ENCODE data around the gene FAM193A.
A peak's percentile ranks its signal among the peaks of the same experiment; 100 is the strongest.

Gene FAM193A

GRCh38 chr4:2698504-2698903 lies 162.1 kb downstream of the FAM193A start:
- TF ChIP-seq POLR2A (IDR thresholded peaks at IDR 0.05; ENCODE audit: low read length) (no peak), GATA1 (IDR thresholded peaks at IDR 0.05; ENCODE audit: low read depth, low read length) (no peak)
- DNase-seq, result no peak

GRCh38 chr4:2698951-2699505 lies 162.6 kb downstream of the FAM193A start:
- DNase-seq, result no peak
- TF ChIP-seq GATA1 (IDR thresholded peaks at IDR 0.05; ENCODE audit: low read depth, low read length) (no peak), POLR2A (IDR thresholded peaks at IDR 0.05; ENCODE audit: low read length) (no peak)

- TF ChIP-seq GATA1 (IDR thresholded peaks at IDR 0.05; ENCODE audit: low read depth, low read length) (no peak), POLR2A (IDR thresholded peaks at IDR 0.05; ENCODE audit: low read length) (no peak)
- no peak for DNase-seq
Observed at GRCh38 chr4:2699534-2699933, 163.1 kb downstream of the FAM193A start.

GRCh38 chr4:2700031-2700430 lies 163.6 kb downstream of the FAM193A start:
- DNase-seq, result no peak
- TF ChIP-seq POLR2A (IDR thresholded peaks at IDR 0.05; ENCODE audit: low read length), result no peak

- DNase-seq, result no peak
- TF ChIP-seq POLR2A (IDR thresholded peaks at IDR 0.05; ENCODE audit: low read length) (no peak), GATA1 (IDR thresholded peaks at IDR 0.05; ENCODE audit: low read depth, low read length) (no peak)
Observed at GRCh38 chr4:2702361-2702760, 165.9 kb downstream of the FAM193A start.

- DNase-seq, result no peak
- TF ChIP-seq POLR2A (IDR thresholded peaks at IDR 0.05; ENCODE audit: low read length), result no peak
- no peak for TF ChIP-seq GATA1 (IDR thresholded peaks at IDR 0.05; ENCODE audit: low read depth, low read length)
Observed at GRCh38 chr4:2702770-2703169, 166.3 kb downstream of the FAM193A start.

GRCh38 chr4:2712261-2712842 lies 175.9 kb downstream of the FAM193A start:
- TF ChIP-seq POLR2A (IDR thresholded peaks at IDR 0.05; ENCODE audit: low read length) (no peak), GATA1 (IDR thresholded peaks at IDR 0.05; ENCODE audit: low read depth, low read length) (no peak)
- DNase-seq, result peak; percentile 21 to 29

GRCh38 chr4:2713337-2713736 lies 176.9 kb downstream of the FAM193A start:
- TF ChIP-seq GATA1 (IDR thresholded peaks at IDR 0.05; ENCODE audit: low read depth, low read length) (no peak), POLR2A (IDR thresholded peaks at IDR 0.05; ENCODE audit: low read length) (no peak)
- no peak for DNase-seq

GRCh38 chr4:2714061-2714770 lies 177.8 kb downstream of the FAM193A start:
- TF ChIP-seq GATA1 (IDR thresholded peaks at IDR 0.05; ENCODE audit: low read depth, low read length) (no peak), POLR2A (IDR thresholded peaks at IDR 0.05; ENCODE audit: low read length) (no peak)
- DNase-seq, result no peak

- no peak for DNase-seq
- TF ChIP-seq GATA1 (IDR thresholded peaks at IDR 0.05; ENCODE audit: low read depth, low read length) (no peak), POLR2A (IDR thresholded peaks at IDR 0.05; ENCODE audit: low read length) (no peak)
Observed at GRCh38 chr4:2714918-2715317, 178.5 kb downstream of the FAM193A start.

- no peak for TF ChIP-seq GATA1 (IDR thresholded peaks at IDR 0.05; ENCODE audit: low read depth, low read length)
- TF ChIP-seq POLR2A (IDR thresholded peaks at IDR 0.05; ENCODE audit: low read length), result no peak
- DNase-seq, result no peak
Observed at GRCh38 chr4:2715426-2715825, 179.0 kb downstream of the FAM193A start.

GRCh38 chr4:2716236-2716635 lies 179.8 kb downstream of the FAM193A start:
- no peak for DNase-seq
- TF ChIP-seq GATA1 (IDR thresholded peaks at IDR 0.05; ENCODE audit: low read depth, low read length) (no peak), POLR2A (IDR thresholded peaks at IDR 0.05; ENCODE audit: low read length) (no peak)

GRCh38 chr4:2721586-2721985 lies 185.1 kb downstream of the FAM193A start:
- no peak for DNase-seq
- TF ChIP-seq GATA1 (IDR thresholded peaks at IDR 0.05; ENCODE audit: low read depth, low read length) (no peak), POLR2A (IDR thresholded peaks at IDR 0.05; ENCODE audit: low read length) (no peak)

- TF ChIP-seq GATA1 (IDR thresholded peaks at IDR 0.05; ENCODE audit: low read depth, low read length), result no peak
- no peak for TF ChIP-seq POLR2A (IDR thresholded peaks at IDR 0.05; ENCODE audit: low read length)
- no peak for DNase-seq
Observed at GRCh38 chr4:2722033-2722432, 185.6 kb downstream of the FAM193A start.

GRCh38 chr4:2723751-2724150 lies 187.3 kb downstream of the FAM193A start:
- no peak for DNase-seq
- TF ChIP-seq GATA1 (IDR thresholded peaks at IDR 0.05; ENCODE audit: low read depth, low read length) (no peak), POLR2A (IDR thresholded peaks at IDR 0.05; ENCODE audit: low read length) (no peak)

All from erythroblast (primary cell).